Left lung (tissue), 10 donors: ENCODE measurements around the gene APOA4. TPM values are rescaled to one million over a fixed set of nuclear protein-coding genes. Genes with fewer than 3 reads are reported as not detected.

Experiments
- ATAC-seq: fragments of 200-7000 bp; cut with Tn5 transposase; one replicate; pipeline ENCODE4 v1.9.1; 2020; ENCODE audit warnings: moderate library complexity
- DNase-seq, 4 donors: peaks; one replicate each; pipeline ENCODE4 v3.0.0-alpha.2; 2013 to 2020
- H3K27ac ChIP-seq, 2 donors: fragments of 200-600 bp; sonication (generic) in 1 of 2; one replicate each; pipeline versions ENCODE4 v1.5.0 to v1.8.0; 2020 to 2021
- H3K27me3 ChIP-seq, 2 donors: fragments of 200-600 bp; sonication (generic) in 1 of 2; one replicate each; pipeline versions ENCODE4 v1.5.0 to v1.8.0; 2020 to 2021
- H3K36me3 ChIP-seq, 2 donors: fragments of 200-600 bp; sonication (generic) in 1 of 2; one replicate each; pipeline versions ENCODE4 v1.5.0 to v1.8.0; 2020 to 2021
- H3K4me1 ChIP-seq, 2 donors: fragments of 200-600 bp; one replicate each; pipeline ENCODE4 v1.8.0; 2021
- H3K4me3 ChIP-seq, 2 donors: fragments of 200-600 bp; sonication (generic) in 1 of 2; one replicate each; pipeline versions ENCODE4 v1.5.0 to v1.8.0; 2020 to 2021; ENCODE audit warnings: mild to moderate bottlenecking in 1 of 2
- H3K9me3 ChIP-seq, 2 donors: fragments of 200-600 bp; sonication (generic) in 1 of 2; one replicate each; pipeline versions ENCODE4 v1.5.0 to v1.8.0; 2020 to 2021
- intact Hi-C, 2 donors: fragments of 100-400 bp; cut with DNase I; formaldehyde crosslinking; loops; one replicate each; pipeline versions ENCODE4 v1.11.2 to v1.14.2; 2022
- polyA plus RNA-seq, 6 donors: library from polyadenylated mRNA; unstranded; fragments of 120-200 nt; gene quantifications; one replicate each; pipeline ENCODE4 v1.2.1, GENCODE V29; 2013; ENCODE audit not compliant: insufficient read length in 6 of 6
- total RNA-seq, 2 donors: library from RNA; stranded (reverse); fragmentation: NEBNext Ultra II Directional; extraction: Animal tissue kit (Norgen Biotek cat#: 25700); gene quantifications; one replicate each; pipeline ENCODE4 v1.2.1, GENCODE V29; 2021
- TF ChIP-seq, protein P1 (sequence below), 2 donors: fragments of 200-600 bp; sonication (generic) in 1 of 2; IDR thresholded peaks; one replicate each; pipeline versions ENCODE4 v1.5.0 to v1.8.0; 2021; ENCODE audit warnings: antibody characterized with exemption in 2 of 2
- donor health status: DM: no; HTN: yes; CAD: no.
- donor health status: DM: no; HTN: no; CAD: no.

Gene APOA4
- total and polyA plus RNA-seq, 8 donors, result not detected

DNA sequence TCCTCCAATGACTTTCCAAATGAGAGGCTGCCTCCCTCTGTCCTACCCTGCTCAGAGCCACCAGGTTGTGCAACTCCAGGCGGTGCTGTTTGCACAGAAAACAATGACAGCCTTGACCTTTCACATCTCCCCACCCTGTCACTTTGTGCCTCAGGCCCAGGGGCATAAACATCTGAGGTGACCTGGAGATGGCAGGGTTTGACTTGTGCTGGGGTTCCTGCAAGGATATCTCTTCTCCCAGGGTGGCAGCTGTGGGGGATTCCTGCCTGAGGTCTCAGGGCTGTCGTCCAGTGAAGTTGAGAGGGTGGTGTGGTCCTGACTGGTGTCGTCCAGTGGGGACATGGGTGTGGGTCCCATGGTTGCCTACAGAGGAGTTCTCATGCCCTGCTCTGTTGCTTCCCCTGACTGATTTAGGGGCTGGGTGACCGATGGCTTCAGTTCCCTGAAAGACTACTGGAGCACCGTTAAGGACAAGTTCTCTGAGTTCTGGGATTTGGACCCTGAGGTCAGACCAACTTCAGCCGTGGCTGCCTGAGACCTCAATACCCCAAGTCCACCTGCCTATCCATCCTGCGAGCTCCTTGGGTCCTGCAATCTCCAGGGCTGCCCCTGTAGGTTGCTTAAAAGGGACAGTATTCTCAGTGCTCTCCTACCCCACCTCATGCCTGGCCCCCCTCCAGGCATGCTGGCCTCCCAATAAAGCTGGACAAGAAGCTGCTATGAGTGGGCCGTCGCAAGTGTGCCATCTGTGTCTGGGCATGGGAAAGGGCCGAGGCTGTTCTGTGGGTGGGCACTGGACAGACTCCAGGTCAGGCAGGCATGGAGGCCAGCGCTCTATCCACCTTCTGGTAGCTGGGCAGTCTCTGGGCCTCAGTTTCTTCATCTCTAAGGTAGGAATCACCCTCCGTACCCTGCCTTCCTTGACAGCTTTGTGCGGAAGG lies 9.5 kb upstream of the APOA4 start:
- peaks cover 8 to 28% of the 10 kb centered on the region in 2 donors for H3K4me1 ChIP-seq

DNA sequence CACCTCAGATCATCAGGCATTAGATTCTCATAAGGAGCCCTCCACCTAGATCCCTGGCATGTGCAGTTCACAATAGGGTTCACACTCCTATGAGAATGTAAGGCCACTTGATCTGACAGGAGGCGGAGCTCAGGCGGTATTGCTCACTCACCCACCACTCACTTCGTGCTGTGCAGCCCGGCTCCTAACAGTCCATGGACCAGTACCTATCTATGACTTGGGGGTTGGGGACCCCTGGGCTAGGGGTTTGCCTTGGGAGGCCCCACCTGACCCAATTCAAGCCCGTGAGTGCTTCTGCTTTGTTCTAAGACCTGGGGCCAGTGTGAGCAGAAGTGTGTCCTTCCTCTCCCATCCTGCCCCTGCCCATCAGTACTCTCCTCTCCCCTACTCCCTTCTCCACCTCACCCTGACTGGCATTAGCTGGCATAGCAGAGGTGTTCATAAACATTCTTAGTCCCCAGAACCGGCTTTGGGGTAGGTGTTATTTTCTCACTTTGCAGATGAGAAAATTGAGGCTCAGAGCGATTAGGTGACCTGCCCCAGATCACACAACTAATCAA lies 8.8 kb upstream of the APOA4 start:
- intact Hi-C loops, result no loop called here
- TF ChIP-seq, protein P1, sequence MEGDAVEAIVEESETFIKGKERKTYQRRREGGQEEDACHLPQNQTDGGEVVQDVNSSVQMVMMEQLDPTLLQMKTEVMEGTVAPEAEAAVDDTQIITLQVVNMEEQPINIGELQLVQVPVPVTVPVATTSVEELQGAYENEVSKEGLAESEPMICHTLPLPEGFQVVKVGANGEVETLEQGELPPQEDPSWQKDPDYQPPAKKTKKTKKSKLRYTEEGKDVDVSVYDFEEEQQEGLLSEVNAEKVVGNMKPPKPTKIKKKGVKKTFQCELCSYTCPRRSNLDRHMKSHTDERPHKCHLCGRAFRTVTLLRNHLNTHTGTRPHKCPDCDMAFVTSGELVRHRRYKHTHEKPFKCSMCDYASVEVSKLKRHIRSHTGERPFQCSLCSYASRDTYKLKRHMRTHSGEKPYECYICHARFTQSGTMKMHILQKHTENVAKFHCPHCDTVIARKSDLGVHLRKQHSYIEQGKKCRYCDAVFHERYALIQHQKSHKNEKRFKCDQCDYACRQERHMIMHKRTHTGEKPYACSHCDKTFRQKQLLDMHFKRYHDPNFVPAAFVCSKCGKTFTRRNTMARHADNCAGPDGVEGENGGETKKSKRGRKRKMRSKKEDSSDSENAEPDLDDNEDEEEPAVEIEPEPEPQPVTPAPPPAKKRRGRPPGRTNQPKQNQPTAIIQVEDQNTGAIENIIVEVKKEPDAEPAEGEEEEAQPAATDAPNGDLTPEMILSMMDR (IDR thresholded peaks at IDR 0.05), result no peak

More for the DNA sequence above, 9.5 kb upstream of the APOA4 start:
- TF ChIP-seq, protein P1 (IDR thresholded peaks at IDR 0.05), result no peak
- Histone ChIP-seq H3K4me3 (no peak overlapping the region), H3K27me3 (peaks cover 0 to 5% of the 10 kb centered on the region in 2 donors), H3K27ac (no peak overlapping the region), H3K9me3 (no peaks in the 10 kb centered on the region), H3K36me3 (no peaks in the 10 kb centered on the region)
- ATAC-seq (no peak), DNase-seq (peak in 1 of 4 donors; percentile 35)
- intact Hi-C loops, result no loop called here

DNA sequence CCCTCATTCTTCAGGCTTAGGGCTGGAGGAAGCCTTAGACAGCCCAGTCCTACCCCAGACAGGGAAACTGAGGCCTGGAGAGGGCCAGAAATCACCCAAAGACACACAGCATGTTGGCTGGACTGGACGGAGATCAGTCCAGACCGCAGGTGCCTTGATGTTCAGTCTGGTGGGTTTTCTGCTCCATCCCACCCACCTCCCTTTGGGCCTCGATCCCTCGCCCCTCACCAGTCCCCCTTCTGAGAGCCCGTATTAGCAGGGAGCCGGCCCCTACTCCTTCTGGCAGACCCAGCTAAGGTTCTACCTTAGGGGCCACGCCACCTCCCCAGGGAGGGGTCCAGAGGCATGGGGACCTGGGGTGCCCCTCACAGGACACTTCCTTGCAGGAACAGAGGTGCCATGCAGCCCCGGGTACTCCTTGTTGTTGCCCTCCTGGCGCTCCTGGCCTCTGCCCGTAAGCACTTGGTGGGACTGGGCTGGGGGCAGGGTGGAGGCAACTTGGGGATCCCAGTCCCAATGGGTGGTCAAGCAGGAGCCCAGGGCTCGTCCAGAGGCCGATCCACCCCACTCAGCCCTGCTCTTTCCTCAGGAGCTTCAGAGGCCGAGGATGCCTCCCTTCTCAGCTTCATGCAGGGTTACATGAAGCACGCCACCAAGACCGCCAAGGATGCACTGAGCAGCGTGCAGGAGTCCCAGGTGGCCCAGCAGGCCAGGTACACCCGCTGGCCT lies 7.2 kb upstream of the APOA4 start:
- H3K9me3 ChIP-seq, result no peaks in the 10 kb centered on the region
- DNase-seq (no peak), ATAC-seq (no peak)
- H3K27ac ChIP-seq, result no peak overlapping the region
- no peak overlapping the region for H3K4me3 ChIP-seq
- intact Hi-C loops, result no loop called here
- TF ChIP-seq, protein P1 (IDR thresholded peaks at IDR 0.05), result no peak
- H3K27me3 ChIP-seq, result peaks cover 0 to 1% of the 10 kb centered on the region in 2 donors
- H3K4me1 ChIP-seq, result peaks cover 3 to 12% of the 10 kb centered on the region in 2 donors
- H3K36me3 ChIP-seq, result no peaks in the 10 kb centered on the region

More for the DNA sequence above, 8.8 kb upstream of the APOA4 start:
- H3K27ac ChIP-seq, result no peak overlapping the region
- peaks cover 8 to 27% of the 10 kb centered on the region in 2 donors for H3K4me1 ChIP-seq
- H3K27me3 ChIP-seq, result peaks cover 0 to 5% of the 10 kb centered on the region in 2 donors
- DNase-seq (no peak), ATAC-seq (no peak)
- no peak overlapping the region for H3K4me3 ChIP-seq
- no peaks in the 10 kb centered on the region for H3K9me3 ChIP-seq
- H3K36me3 ChIP-seq, result no peaks in the 10 kb centered on the region

DNA sequence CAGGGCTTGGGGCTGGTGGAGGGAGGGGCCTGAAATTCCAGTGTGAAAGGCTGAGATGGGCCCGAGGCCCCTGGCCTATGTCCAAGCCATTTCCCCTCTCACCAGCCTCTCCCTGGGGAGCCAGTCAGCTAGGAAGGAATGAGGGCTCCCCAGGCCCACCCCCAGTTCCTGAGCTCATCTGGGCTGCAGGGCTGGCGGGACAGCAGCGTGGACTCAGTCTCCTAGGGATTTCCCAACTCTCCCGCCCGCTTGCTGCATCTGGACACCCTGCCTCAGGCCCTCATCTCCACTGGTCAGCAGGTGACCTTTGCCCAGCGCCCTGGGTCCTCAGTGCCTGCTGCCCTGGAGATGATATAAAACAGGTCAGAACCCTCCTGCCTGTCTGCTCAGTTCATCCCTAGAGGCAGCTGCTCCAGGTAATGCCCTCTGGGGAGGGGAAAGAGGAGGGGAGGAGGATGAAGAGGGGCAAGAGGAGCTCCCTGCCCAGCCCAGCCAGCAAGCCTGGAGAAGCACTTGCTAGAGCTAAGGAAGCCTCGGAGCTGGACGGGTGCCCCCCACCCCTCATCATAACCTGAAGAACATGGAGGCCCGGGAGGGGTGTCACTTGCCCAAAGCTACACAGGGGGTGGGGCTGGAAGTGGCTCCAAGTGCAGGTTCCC lies 6.5 kb upstream of the APOA4 start, which contains the start of gene APOC3:
APOC3 (plus strand) TSS at position 383 of the 659 bp plus-strand sequence. CDS start 676 bp downstream, outside the sequence.
- intact Hi-C loops, result no loop called here
- Histone ChIP-seq H3K36me3 (no peaks in the 10 kb centered on the region), H3K4me1 (peaks cover 0 to 5% of the 10 kb centered on the region in 2 donors), H3K4me3 (no peak within 1 kb of the TSS), H3K27me3 (no peaks in the 10 kb centered on the region), H3K9me3 (no peaks in the 10 kb centered on the region), H3K27ac (no peak within 1 kb of the TSS)
- DNase-seq, result peak in 1 of 4 donors; percentile 37
- TF ChIP-seq, protein P1 (IDR thresholded peaks at IDR 0.05), result no peak
- ATAC-seq, result no peak
